Cardiac fibroblast (primary cell): ENCODE data around the gene PTPA.

ENCODE experiments used
- DNase-seq, 2 donors: peaks; one replicate each; pipeline versions ENCODE4 v3.0.0 to v3.0.0-alpha.2; 2010; ENCODE audit warnings: low read depth in 2 of 2
- H3K4me3 ChIP-seq, 2 donors: replicated peaks in 1 of 2; 1 replicate in 1 of 2; 2 replicates in 1 of 2; pipeline ENCODE4 v1.5.1; 2011; ENCODE audit warnings: low read depth in 2 of 2, low read length in 2 of 2, mild to moderate bottlenecking in 2 of 2, moderate library complexity in 1 of 2
- CTCF ChIP-seq: IDR thresholded peaks from one replicate; pipeline ENCODE4 v1.5.1; 2011; ENCODE audit warnings: low read depth, mild to moderate bottlenecking, low read length, inconsistent platforms

Gene PTPA

GRCh38 chr9:129110740-129111527 lies at the start of gene PTPA, which contains the start of gene CRAT:
TSS of gene PTPA (plus strand) at chr9:129111415. CDS start at chr9:129111601, 186 bp downstream.
TSS of gene CRAT (minus strand) at chr9:129110793. CDS start at chr9:129110509, 284 bp downstream.
- H3K4me3 ChIP-seq = peak within 1 kb of the TSS; percentile 90 to 91
- DNase-seq = peak; percentile 96 to 97
- TF ChIP-seq CTCF = no peak

- no peak for DNase-seq
- H3K4me3 ChIP-seq = no peak overlapping the region
- TF ChIP-seq CTCF = no peak
Observed at GRCh38 chr9:129063061-129063460, 48.2 kb upstream of the PTPA start.

- H3K4me3 ChIP-seq = no peak overlapping the region
- DNase-seq = no peak
- TF ChIP-seq CTCF = no peak
Observed at GRCh38 chr9:129064499-129064908, 46.7 kb upstream of the PTPA start.

GRCh38 chr9:129068110-129068509 lies 43.1 kb upstream of the PTPA start:
- no peak for DNase-seq
- no peak overlapping the region for H3K4me3 ChIP-seq
- TF ChIP-seq CTCF = no peak

- TF ChIP-seq CTCF = no peak
- peak in 1 of 2 donors; percentile 69 for DNase-seq
- H3K4me3 ChIP-seq = no peak overlapping the region
Observed at GRCh38 chr9:129068990-129069861, 42.0 kb upstream of the PTPA start.

GRCh38 chr9:129069862-129070641 lies 41.2 kb upstream of the PTPA start:
- H3K4me3 ChIP-seq = no peak overlapping the region
- no peak for DNase-seq
- no peak for TF ChIP-seq CTCF
